Small intestine (tissue), 7 donors: ENCODE data around the gene XIRP1. TPM values are rescaled to one million over a fixed set of nuclear protein-coding genes. Genes with fewer than 3 reads are reported as not detected.

Source experiments
- DNase-seq, 2 donors: peaks; one replicate each; pipeline versions ENCODE4 v3.0.0 to v3.0.0-alpha.2; 2013
- FAIRE-seq: peaks from 2 replicates; lab custom pipeline; 2012; peaks lifted over from hg19 to GRCh38; lab: Jason Lieb, UNC
- H3K27ac ChIP-seq, 3 donors: one replicate each; pipeline ENCODE4 v1.5.1; 2013; ENCODE audit warnings: low read length in 2 of 3, mild to moderate bottlenecking in 2 of 3, control low read depth in 1 of 3, inconsistent platforms in 1 of 3, low read depth in 1 of 3, moderate library complexity in 1 of 3
- H3K27me3 ChIP-seq, 3 donors: one replicate each; pipeline ENCODE4 v1.6.1; 2013; ENCODE audit warnings: low read length in 3 of 3, inconsistent platforms in 1 of 3; ENCODE audit not compliant: control insufficient read depth in 3 of 3, insufficient read depth in 3 of 3
- H3K36me3 ChIP-seq, 3 donors: one replicate each; pipeline ENCODE4 v1.6.1; 2013; ENCODE audit warnings: low read length in 3 of 3, inconsistent platforms in 1 of 3, low read depth in 1 of 3, mild to moderate bottlenecking in 1 of 3, moderate library complexity in 1 of 3; ENCODE audit not compliant: control insufficient read depth in 3 of 3, insufficient read depth in 2 of 3
- H3K4me1 ChIP-seq, 3 donors: one replicate each; pipeline ENCODE4 v1.6.1; 2013; ENCODE audit warnings: low read length in 2 of 3, inconsistent platforms in 1 of 3, low read depth in 1 of 3, mild to moderate bottlenecking in 1 of 3, moderate library complexity in 1 of 3; ENCODE audit not compliant: control insufficient read depth in 3 of 3, insufficient read depth in 2 of 3
- H3K4me3 ChIP-seq, 3 donors: one replicate each; pipeline ENCODE4 v1.5.1; 2013; ENCODE audit warnings: low read length in 3 of 3, control low read depth in 1 of 3, inconsistent platforms in 1 of 3, low read depth in 1 of 3, mild to moderate bottlenecking in 1 of 3, moderate library complexity in 1 of 3
- H3K9me3 ChIP-seq, 2 donors: one replicate each; pipeline ENCODE4 v1.6.1; 2013; ENCODE audit warnings: low read depth in 1 of 2, low read length in 1 of 2; ENCODE audit not compliant: control insufficient read depth in 2 of 2, insufficient read depth in 1 of 2
- WGBS, 3 donors: extraction: QIAGEN DNeasy Blood & Tissue Kit; methylation state at CpG; one replicate each; pipeline ENCODE4 v1.1.7; 2013; 5-methylcytosine and 5-hydroxymethylcytosine counted together
- polyA plus RNA-seq, 4 donors: library from polyadenylated mRNA; stranded (reverse) in 3 of 4; unstranded in 1 of 4; fragments of 200-250 nt in 3 of 4; fragments of 120-200 nt in 1 of 4; gene quantifications; one replicate each; pipeline versions ENCODE4 v1.2.1 to v1.2.3, GENCODE V29; 2013
- donor health status: healthy with polysubstance abuse.
- donor health status: control.
- donor health status: control.
- donor health status: Bipolar disorder and iron deficiency.
- donor health status: healthy.

XIRP1 gene
- polyA plus RNA-seq, 4 donors = 0.15 to 5.4 (median 1.0) TPM

GRCh38 chr3:39193391-39193790 lies 996 bp upstream of the XIRP1 start:
- Histone ChIP-seq H3K27me3 (peaks cover 0 to 2% (median 0%) of the 10 kb centered on the region in 3 donors), H3K36me3 (no peaks in the 10 kb centered on the region), H3K9me3 (no peaks in the 10 kb centered on the region), H3K4me3 (no peak overlapping the region), H3K4me1 (no peaks in the 10 kb centered on the region), H3K27ac (no peak overlapping the region)
- DNase-seq (no peak), FAIRE-seq (no peak)
- 83 to 88% (median 85%) methylated on average over 6 to 7 of the region's 7 CpGs for WGBS, 3 donors

DNA sequence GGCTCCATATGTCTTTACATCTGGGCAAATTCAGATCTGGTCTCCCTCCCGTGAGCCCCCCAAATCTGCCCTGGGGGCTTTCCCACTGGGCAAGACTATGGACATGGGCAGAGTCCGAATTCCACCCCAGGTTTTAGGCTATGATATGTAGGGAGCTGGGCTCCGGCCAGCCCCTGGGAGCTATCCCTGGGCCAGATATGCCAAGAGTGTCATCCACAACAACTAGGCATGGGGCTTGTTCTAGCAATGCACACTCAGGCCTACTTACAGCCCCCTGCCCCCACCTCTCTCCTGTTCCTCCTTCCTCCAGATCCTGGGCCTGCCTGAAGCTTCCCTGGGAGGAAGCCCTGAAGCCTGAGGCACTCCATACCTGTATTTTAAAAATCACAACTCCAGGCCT lies 622 bp downstream of the XIRP1 start:
- H3K27me3 ChIP-seq = peaks cover 0 to 2% (median 0%) of the 10 kb centered on the region in 3 donors

DNA sequence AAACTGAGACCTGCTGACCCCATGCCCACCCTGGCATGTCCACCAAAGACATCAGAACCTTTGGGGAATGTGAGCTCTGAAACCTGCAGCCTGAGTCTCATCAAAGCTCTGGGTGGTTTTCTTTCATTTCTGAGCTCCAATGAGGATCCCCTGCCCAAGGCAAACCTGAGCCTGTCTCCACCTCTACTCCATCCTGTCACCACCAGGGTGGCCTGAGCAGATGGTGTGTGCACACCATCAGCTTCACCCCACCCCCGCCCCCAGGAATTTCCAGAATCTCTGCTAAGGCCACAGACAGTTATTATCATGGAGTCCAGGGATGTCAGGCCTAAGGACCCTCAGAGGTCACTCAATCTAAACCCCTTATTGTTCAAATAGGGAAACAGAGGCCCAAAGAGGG lies 1.3 kb downstream of the XIRP1 start:
- Histone ChIP-seq H3K36me3 (no peaks in the 10 kb centered on the region), H3K4me3 (no peak overlapping the region), H3K27me3 (no peaks in the 10 kb centered on the region), H3K9me3 (no peaks in the 10 kb centered on the region), H3K27ac (no peak overlapping the region), H3K4me1 (no peaks in the 10 kb centered on the region)
- FAIRE-seq (no peak), DNase-seq (no peak)
- 79 to 100% (median 91%) methylated on average over 1 of the region's 1 CpG for WGBS, 3 donors

More for the DNA sequence above, 622 bp downstream of the XIRP1 start:
- Histone ChIP-seq H3K9me3 (no peaks in the 10 kb centered on the region), H3K27ac (no peak overlapping the region), H3K4me3 (no peak overlapping the region), H3K4me1 (no peaks in the 10 kb centered on the region), H3K36me3 (no peaks in the 10 kb centered on the region)
- DNase-seq = no peak
- FAIRE-seq = no peak
- 75 to 90% (median 90%) methylated on average over 3 of the region's 3 CpGs for WGBS, 3 donors

DNA sequence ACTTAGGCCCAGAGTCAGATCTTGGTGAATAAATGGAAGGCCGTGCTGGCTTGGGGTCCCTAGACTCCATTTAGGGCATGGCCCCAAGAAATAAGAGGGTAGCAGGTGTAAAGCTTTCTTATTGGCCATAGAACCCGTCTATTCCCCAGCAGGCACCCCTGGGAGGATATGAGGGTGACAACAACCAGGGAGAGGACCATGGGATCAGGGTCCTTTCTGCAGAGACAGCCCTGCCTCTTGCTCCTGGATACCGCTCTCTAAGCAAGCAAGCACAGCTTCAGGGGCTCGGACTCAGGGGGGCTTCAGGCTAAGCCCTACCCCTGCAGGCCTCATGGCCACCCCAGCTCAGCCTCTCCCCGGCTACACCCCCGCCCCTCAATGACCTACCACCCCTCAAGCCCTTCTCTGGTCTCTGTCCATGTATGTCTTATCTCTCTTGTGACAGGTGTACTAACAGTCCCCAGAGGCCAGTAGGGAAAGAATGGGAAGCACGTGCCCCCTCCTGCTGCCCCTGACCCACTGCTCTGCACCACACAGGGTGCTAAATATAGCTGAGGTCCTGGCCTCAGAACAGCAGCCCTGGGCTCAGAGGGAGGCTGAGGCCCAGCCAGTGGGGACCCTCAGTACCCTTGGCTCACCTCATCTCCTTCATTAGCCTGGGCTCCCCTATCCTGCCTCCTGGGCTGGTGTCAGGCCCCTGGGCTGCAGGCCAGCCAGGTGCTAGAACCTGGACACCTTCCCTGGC lies 1.9 kb downstream of the XIRP1 start:
- Histone ChIP-seq H3K36me3 (no peaks in the 10 kb centered on the region), H3K27me3 (no peaks in the 10 kb centered on the region), H3K27ac (no peak overlapping the region), H3K4me1 (no peaks in the 10 kb centered on the region), H3K9me3 (no peaks in the 10 kb centered on the region), H3K4me3 (no peak overlapping the region)
- WGBS, 3 donors = 69 to 75% (median 72%) methylated on average over 7 of the region's 7 CpGs
- FAIRE-seq (no peak), DNase-seq (no peak)

GRCh38 chr3:39189959-39190269 lies 2.5 kb downstream of the XIRP1 start:
- H3K27me3 ChIP-seq = no peaks in the 10 kb centered on the region
- DNase-seq (peak; percentile 75 to 76), FAIRE-seq (no peak)
- no peaks in the 10 kb centered on the region for H3K9me3 ChIP-seq
- WGBS, 3 donors = 21 to 36% (median 30%) methylated on average over 5 of the region's 5 CpGs
- H3K4me3 ChIP-seq = no peak overlapping the region
- no peaks in the 10 kb centered on the region for H3K4me1 ChIP-seq
- no peaks in the 10 kb centered on the region for H3K36me3 ChIP-seq
- no peak overlapping the region for H3K27ac ChIP-seq

GRCh38 chr3:39189150-39189958 lies 3.0 kb downstream of the XIRP1 start:
- no peaks in the 10 kb centered on the region for H3K36me3 ChIP-seq
- H3K9me3 ChIP-seq = no peaks in the 10 kb centered on the region
- no peak for FAIRE-seq
- no peak overlapping the region for H3K27ac ChIP-seq
- no peak overlapping the region for H3K4me3 ChIP-seq
- whole genome bisulfite sequencing, 3 donors = 76 to 82% (median 76%) methylated on average over 15 of the region's 15 CpGs
- H3K27me3 ChIP-seq = no peaks in the 10 kb centered on the region
- DNase-seq = no peak
- no peaks in the 10 kb centered on the region for H3K4me1 ChIP-seq

GRCh38 chr3:39188271-39189149 lies 3.9 kb downstream of the XIRP1 start:
- 80 to 90% (median 82%) methylated on average over 31 to 35 of the region's 35 CpGs for WGBS, 3 donors
- FAIRE-seq = no peak
- Histone ChIP-seq H3K27me3 (no peaks in the 10 kb centered on the region), H3K27ac (no peak overlapping the region), H3K4me1 (no peaks in the 10 kb centered on the region), H3K9me3 (no peaks in the 10 kb centered on the region), H3K36me3 (no peaks in the 10 kb centered on the region), H3K4me3 (no peak overlapping the region)
- no peak for DNase-seq
